Ishikawa (cell line): ENCODE data around the gene ARID3B.

Experiments used
- CREB1 ChIP-seq: IDR thresholded peaks from 2 replicates; pipeline ENCODE4 v1.6.1; 2012; ENCODE audit warnings: low read depth
- EP300 ChIP-seq: IDR thresholded peaks from 2 replicates; pipeline ENCODE4 v1.6.1; 2012; ENCODE audit warnings: borderline replicate concordance
- FOXM1 ChIP-seq: IDR thresholded peaks from 2 replicates; pipeline ENCODE4 v1.6.1; 2012; ENCODE audit warnings: low read depth, borderline replicate concordance
- RAD21 ChIP-seq: IDR thresholded peaks from 2 replicates; pipeline ENCODE4 v1.6.1; 2012; ENCODE audit warnings: low read depth
- TAF1 ChIP-seq: IDR thresholded peaks from 2 replicates; pipeline ENCODE4 v1.6.1; 2012; ENCODE audit warnings: low read depth, mild to moderate bottlenecking
- YY1 ChIP-seq: IDR thresholded peaks from 2 replicates; pipeline ENCODE4 v1.6.1; 2012; ENCODE audit warnings: low read depth
- TF ChIP-seq, protein P1 (sequence below): IDR thresholded peaks from 2 replicates; pipeline ENCODE4 v1.6.1; 2012
- TF ChIP-seq, protein P2 (sequence below): IDR thresholded peaks from 2 replicates; pipeline ENCODE4 v1.6.1; 2012; ENCODE audit warnings: low read depth, mild to moderate bottlenecking

DNA sequence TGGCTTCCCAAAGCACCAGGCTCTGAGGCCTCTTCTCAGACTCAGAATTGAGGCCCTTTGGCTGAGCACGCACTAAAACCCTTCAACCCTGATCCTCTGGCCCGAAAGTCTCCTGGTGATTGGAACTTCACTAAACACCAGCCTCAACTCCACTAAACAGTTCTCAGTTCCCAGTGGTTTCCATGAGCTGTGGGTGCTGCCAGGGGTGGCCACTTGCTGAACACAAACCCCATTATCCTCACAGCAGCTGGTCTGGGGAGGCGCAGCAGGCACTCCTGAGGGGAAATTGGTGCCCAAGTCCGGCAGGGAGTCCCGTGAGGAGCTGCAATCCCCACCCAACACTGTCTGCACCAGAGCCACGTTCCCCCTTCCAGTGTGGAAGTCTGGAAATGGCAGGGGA lies 70.8 kb downstream of the ARID3B start:
- TF ChIP-seq FOXM1 (no peak), RAD21 (no peak), EP300 (no peak), YY1 (no peak), CREB1 (no peak), TAF1 (no peak)
- TF ChIP-seq, protein P1, sequence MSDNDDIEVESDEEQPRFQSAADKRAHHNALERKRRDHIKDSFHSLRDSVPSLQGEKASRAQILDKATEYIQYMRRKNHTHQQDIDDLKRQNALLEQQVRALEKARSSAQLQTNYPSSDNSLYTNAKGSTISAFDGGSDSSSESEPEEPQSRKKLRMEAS = no peak
- TF ChIP-seq, protein P2, sequence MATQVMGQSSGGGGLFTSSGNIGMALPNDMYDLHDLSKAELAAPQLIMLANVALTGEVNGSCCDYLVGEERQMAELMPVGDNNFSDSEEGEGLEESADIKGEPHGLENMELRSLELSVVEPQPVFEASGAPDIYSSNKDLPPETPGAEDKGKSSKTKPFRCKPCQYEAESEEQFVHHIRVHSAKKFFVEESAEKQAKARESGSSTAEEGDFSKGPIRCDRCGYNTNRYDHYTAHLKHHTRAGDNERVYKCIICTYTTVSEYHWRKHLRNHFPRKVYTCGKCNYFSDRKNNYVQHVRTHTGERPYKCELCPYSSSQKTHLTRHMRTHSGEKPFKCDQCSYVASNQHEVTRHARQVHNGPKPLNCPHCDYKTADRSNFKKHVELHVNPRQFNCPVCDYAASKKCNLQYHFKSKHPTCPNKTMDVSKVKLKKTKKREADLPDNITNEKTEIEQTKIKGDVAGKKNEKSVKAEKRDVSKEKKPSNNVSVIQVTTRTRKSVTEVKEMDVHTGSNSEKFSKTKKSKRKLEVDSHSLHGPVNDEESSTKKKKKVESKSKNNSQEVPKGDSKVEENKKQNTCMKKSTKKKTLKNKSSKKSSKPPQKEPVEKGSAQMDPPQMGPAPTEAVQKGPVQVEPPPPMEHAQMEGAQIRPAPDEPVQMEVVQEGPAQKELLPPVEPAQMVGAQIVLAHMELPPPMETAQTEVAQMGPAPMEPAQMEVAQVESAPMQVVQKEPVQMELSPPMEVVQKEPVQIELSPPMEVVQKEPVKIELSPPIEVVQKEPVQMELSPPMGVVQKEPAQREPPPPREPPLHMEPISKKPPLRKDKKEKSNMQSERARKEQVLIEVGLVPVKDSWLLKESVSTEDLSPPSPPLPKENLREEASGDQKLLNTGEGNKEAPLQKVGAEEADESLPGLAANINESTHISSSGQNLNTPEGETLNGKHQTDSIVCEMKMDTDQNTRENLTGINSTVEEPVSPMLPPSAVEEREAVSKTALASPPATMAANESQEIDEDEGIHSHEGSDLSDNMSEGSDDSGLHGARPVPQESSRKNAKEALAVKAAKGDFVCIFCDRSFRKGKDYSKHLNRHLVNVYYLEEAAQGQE = no peak
